LNCaP clone FGC (cell line): Measurements from ENCODE around the gene BTBD16.
A peak's percentile ranks its signal among the peaks of the same experiment; 100 is the strongest.

Experiments
- DNase-seq: peaks from one replicate; pipeline ENCODE4 v3.0.0-alpha.2; 2011; ENCODE audit warnings: low read depth
- H3K4me3 ChIP-seq: 2 replicates; pipeline ENCODE4 v1.5.1; 2011; ENCODE audit warnings: mild to moderate bottlenecking, low read depth, low read length, control low read depth
- CTCF ChIP-seq: IDR thresholded peaks from 2 replicates; pipeline ENCODE4 v1.5.1; 2012; ENCODE audit warnings: mild to moderate bottlenecking; ENCODE audit not compliant: control insufficient read depth, insufficient read depth; ENCODE audit errors: extremely low read depth

BTBD16 gene

DNA sequence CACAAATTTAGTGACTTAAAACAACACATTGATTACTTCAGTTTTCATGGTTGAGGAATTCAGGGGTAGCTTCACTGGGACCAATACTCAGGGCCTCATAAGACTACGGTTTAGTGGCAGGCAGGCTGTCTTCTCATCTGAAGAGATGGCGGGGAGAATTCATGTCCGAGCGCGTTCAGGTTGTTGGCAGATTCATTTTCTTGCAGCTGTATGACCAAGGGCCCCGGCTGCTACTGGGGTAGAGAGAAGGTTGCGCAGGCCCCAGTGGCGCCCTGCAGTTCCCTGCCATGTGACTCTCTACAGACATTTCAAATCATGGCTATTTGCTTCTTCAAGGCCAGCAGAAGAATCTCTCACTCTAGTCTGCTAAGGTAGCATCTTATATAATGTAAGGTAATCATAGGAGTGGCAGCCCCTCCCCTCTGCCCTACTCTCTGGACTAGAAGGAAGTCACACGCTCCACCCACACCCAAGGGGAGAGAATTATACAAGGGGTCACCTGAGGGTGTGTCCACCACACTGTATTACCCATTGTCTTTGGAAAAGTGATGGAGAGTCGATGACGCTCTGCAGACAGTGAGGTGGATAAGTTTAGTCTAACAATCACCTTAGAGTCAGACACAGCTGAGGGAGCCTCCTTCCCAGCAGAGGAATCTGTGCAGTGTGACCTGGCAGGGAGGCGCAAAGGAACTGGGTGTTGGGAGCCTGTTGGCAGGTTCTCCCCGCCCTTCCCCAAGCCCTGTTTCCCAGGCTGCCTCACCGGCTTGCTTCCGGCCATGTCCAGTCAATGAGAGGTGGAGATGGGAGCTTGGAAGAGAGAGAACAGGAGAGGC, 67.7 kb downstream of the BTBD16 start:
- no peak for TF ChIP-seq CTCF
- no peak overlapping the region for H3K4me3 ChIP-seq
- no peak for DNase-seq

- H3K4me3 ChIP-seq: no peak overlapping the region
- no peak for DNase-seq
- TF ChIP-seq CTCF: no peak
Measured at GRCh38 chr10:122341141-122341810, 70.2 kb downstream of the BTBD16 start.

GRCh38 chr10:122342293-122343134, 71.4 kb downstream of the BTBD16 start:
- H3K4me3 ChIP-seq: no peak overlapping the region
- TF ChIP-seq CTCF: peak; percentile 68
- DNase-seq: peak; percentile 2

DNA sequence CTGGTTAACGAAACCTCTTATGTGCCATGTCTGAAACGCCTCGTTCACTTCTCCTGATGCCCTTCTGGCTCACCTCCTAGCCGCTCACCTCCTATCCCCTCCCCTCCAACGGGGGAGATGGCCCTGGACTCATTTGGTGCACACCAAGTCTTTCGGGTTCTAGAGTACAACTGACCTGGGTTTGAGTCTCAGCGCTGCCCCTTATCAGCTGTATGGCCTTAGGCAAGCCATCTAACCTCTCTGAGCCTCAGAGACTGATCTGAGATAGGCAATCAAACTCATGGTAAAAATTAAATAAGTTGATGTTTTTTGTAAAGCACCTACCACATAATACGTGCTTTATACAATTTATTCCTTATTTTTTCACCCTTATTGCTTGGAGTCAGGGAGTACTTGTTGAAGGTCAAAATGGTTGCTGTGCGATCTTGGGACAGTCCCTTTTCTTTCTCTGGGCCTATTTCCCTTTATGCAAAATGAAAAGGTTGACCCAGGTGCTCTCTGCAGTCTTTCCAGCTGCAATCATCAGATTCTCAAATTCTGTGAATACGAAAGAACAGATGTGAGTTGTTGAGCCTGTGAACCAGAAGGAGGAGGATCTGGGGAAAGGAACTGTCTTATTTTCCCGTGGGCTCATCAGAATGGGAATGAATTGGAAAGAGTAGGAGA, 72.2 kb downstream of the BTBD16 start:
- no peak for TF ChIP-seq CTCF
- no peak for DNase-seq
- no peak overlapping the region for H3K4me3 ChIP-seq

DNA sequence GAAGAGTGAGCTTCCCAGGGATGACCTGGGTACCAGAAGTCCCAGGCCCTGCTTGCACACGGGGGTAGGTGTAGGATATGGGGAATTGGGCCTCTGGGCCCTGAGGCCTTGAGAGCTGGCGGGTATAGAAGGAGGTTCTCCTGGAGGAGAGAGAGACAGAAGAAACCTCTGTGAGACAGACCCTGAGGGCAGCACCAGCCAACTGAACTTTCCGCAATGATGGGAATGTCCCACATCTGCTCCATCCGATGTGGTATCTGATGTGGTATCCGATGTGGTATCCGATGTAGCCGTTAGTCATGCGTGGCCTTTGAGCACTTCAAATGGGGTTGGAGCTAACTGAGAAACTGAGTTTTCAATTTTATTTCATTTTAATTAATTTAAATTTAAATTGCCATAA, 72.8 kb downstream of the BTBD16 start:
- H3K4me3 ChIP-seq: no peak overlapping the region
- no peak for TF ChIP-seq CTCF
- no peak for DNase-seq

DNA sequence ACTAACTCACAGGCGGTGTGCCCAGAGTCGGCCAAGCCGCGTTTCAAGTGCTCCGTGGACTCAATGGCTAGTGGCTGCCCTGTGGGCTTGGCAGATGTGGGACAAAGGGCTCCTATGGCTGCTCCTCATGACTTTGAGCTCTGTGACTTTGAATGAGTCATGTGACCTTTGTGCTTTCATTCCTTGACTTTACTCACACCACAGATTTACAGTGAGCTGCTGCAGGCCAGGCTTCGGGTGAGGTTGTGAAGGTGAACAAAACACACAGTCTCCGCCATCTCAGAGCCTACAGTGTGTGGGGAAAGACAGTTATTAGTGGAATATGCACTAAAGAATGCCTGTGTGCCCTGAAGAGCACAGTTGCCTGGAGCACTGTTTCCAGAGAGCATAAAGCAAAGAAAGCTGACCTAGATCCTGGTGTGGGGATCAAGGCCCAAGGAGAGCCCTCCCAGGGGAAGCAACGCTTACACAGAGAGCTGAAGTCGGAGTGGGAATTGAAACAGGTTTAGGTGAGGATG, 73.7 kb downstream of the BTBD16 start:
- no peak overlapping the region for H3K4me3 ChIP-seq
- TF ChIP-seq CTCF: no peak
- no peak for DNase-seq
